KOPT-K1 (cell line): ENCODE data around the gene NEDD4L.

Experiments used
- H3K27ac ChIP-seq: fragments of 200-600 bp; sonication (generic); 2 replicates; pipeline ENCODE4 v1.5.1; 2016; ENCODE audit warnings: antibody characterized with exemption, mild to moderate bottlenecking, low read depth, low read length; ENCODE audit not compliant: poor library complexity, severe bottlenecking
- H3K36me3 ChIP-seq: fragments of 200-600 bp; sonication (generic); 2 replicates; pipeline ENCODE4 v1.5.1; 2017; ENCODE audit warnings: antibody characterized with exemption, mild to moderate bottlenecking, low read length, moderate library complexity; ENCODE audit not compliant: insufficient read depth
- H3K9me3 ChIP-seq: fragments of 200-600 bp; sonication (generic); 2 replicates; pipeline ENCODE4 v1.5.1; 2017; ENCODE audit warnings: antibody characterized with exemption, low read length, mild to moderate bottlenecking; ENCODE audit not compliant: insufficient read depth, poor library complexity, severe bottlenecking

Gene NEDD4L

GRCh38 chr18:58020567-58021107 lies 23.4 kb upstream of the NEDD4L start:
- Histone ChIP-seq H3K9me3 (peaks cover 17% of the 10 kb centered on the region), H3K27ac (no peak overlapping the region), H3K36me3 (no peaks in the 10 kb centered on the region)

DNA sequence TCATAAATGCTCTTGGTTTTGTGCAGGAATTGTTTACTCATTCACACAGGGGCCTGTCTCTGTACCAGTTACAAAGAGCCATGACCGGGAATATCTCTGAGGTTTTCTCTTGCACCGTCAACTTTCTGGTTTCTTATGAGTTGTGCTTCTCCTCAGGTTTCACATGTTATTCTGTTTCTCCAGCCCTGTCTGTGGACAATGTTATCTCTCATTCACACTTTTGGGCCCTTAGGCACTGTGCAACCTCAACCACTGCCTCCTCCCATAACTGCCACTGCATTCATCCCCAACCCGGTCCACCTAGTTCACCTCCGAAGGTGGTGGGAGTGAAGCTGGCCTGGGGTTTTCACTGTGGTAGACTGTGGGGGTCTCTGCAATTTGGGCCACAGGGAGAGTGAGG lies 22.5 kb upstream of the NEDD4L start:
- Histone ChIP-seq H3K27ac (no peak overlapping the region), H3K9me3 (peaks cover 9% of the 10 kb centered on the region), H3K36me3 (no peaks in the 10 kb centered on the region)

DNA sequence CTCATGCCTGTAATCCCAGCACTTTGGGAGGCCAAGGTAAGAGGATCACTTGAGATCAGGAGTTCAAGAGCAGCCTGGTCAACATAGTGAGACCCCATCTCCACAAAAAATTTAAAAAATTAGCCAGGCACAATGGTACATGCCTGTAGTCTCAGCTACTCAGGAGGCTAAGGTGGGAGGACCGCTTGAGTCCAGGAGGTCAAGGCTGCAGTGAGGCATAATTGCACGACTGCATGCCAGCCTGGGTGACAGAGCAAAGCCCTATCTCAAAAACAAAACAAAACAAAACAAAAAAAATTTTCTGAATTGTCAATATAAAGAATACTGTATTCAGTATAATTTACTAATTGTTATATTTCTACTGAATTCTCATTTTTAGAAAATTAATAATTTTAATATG lies 20.9 kb upstream of the NEDD4L start:
- no peak overlapping the region for H3K27ac ChIP-seq
- no peaks in the 10 kb centered on the region for H3K36me3 ChIP-seq
- no peaks in the 10 kb centered on the region for H3K9me3 ChIP-seq

DNA sequence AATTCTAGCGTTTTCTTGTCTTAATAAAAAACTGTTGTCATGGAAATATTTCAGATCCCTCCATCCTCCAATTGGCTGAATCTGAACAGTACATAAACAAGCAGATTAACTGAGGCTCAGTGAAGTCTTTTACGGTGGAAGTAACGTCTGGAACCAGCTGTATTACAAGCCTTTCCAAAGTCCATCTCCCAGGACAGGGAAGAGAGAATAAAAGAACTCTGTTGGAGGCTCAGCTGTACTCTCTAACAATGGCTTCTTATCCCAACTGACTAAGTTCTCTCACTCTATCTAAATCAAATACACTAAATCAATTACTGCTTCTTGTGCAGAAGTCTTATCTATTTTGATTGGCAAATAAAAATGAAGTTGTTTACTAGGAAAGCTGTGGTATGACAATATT lies 19.9 kb upstream of the NEDD4L start:
- H3K27ac ChIP-seq = no peak overlapping the region
- H3K9me3 ChIP-seq = no peaks in the 10 kb centered on the region
- H3K36me3 ChIP-seq = no peaks in the 10 kb centered on the region

- Histone ChIP-seq H3K9me3 (no peaks in the 10 kb centered on the region), H3K27ac (no peak overlapping the region), H3K36me3 (no peaks in the 10 kb centered on the region)
Observed at GRCh38 chr18:58025205-58025604, 18.8 kb upstream of the NEDD4L start.

- Histone ChIP-seq H3K27ac (no peak overlapping the region), H3K36me3 (no peaks in the 10 kb centered on the region)
Observed at GRCh38 chr18:58025733-58026132, 18.3 kb upstream of the NEDD4L start.

DNA sequence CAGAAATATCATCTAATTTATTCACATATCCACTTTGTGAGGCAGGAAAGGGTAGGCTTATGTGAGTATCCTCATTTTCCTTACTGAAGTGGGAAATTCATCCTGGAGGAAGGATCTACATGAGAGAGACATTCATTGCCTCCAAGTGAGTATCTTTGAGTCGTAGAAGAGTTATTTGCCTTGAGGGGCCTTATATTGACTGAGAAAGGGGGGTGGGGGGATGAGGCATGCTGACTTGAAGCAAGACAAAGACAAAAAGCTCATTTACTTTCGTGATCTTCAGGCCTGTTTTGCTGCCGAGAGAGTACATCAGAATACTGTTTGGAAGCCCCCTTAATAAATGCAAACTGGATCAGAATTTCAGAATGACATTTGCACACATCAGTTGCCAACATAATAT lies 17.6 kb upstream of the NEDD4L start:
- Histone ChIP-seq H3K9me3 (no peaks in the 10 kb centered on the region), H3K36me3 (no peaks in the 10 kb centered on the region), H3K27ac (no peak overlapping the region)

More at GRCh38 chr18:58025733-58026132, 18.3 kb upstream of the NEDD4L start:
- no peaks in the 10 kb centered on the region for H3K9me3 ChIP-seq

GRCh38 chr18:58026857-58027256 lies 17.2 kb upstream of the NEDD4L start:
- Histone ChIP-seq H3K27ac (no peak overlapping the region), H3K36me3 (no peaks in the 10 kb centered on the region), H3K9me3 (no peaks in the 10 kb centered on the region)

- Histone ChIP-seq H3K27ac (no peak overlapping the region), H3K36me3 (no peaks in the 10 kb centered on the region), H3K9me3 (no peaks in the 10 kb centered on the region)
Observed at GRCh38 chr18:58027341-58027740, 16.7 kb upstream of the NEDD4L start.

DNA sequence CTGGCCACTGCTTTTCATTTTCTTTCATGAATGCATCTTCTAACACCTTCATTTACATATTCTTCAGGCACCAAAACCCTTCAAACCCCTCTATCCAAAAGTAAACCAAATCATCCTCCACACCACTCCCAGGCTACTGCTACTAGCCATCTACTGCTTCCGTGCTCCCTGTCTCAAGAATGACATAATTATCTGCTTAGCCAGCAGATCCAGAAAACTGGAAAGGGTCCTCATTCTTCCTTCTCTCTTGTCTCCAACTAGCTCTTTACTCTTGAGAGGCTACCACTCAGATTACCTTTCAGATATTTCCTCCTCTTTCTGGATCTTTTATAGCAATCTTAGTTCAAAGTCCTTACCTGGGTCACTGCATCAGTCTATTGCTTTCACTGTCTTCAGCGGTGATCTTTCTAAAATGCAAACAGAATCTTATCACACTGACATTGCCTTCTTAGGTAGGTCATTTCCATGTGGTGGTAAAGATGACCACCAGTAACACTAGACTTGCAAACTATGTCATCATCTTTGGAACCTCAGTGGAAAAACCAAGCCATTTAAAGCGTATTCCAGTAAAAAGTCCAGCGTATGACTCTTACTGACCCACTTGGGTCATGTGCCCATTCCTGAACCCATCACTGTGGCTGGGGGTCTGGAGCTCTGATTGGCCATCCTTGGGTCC lies 15.8 kb upstream of the NEDD4L start:
- Histone ChIP-seq H3K36me3 (no peaks in the 10 kb centered on the region), H3K9me3 (no peaks in the 10 kb centered on the region), H3K27ac (no peak overlapping the region)

DNA sequence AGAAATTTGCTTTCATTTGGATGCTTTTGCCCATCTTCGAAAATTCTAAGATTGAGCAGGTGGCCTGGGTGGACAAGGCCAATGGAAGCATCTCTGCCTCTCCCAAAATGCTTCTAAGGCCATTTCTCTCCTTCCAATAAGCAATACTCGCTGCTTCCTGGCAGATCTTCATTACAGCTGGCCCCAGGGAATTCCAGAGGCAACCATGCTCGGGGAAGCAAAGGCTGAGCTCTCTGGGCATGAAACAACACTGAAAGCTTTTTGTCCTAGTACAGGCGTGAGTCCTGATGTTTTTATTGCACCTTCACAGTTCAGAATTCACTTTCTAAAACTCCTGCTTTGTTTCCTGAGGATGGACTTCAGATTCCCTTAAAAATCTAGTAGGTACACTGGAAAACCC lies 11.8 kb upstream of the NEDD4L start:
- Histone ChIP-seq H3K9me3 (no peaks in the 10 kb centered on the region), H3K36me3 (no peaks in the 10 kb centered on the region), H3K27ac (no peak overlapping the region)

GRCh38 chr18:58033216-58033615 lies 10.8 kb upstream of the NEDD4L start:
- Histone ChIP-seq H3K9me3 (no peaks in the 10 kb centered on the region), H3K27ac (no peak overlapping the region), H3K36me3 (no peaks in the 10 kb centered on the region)

DNA sequence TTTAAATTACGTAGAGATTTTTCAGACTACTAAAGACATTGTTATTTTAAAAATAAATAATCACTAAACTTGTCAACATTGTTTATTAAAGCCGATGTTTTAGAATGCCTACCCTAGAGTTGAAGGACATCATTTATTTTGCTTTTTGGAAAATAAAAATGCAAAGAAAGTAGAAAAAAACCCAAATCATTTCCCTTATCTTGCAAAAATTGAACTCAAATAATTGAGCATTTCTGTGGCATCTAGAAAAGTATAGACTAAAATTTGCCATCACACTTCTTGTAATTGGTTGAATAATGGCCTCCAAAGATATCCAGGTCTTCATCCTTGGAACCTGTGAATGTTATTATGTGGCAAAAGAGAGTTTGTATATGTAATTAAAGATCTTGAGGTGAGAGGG lies 9.7 kb upstream of the NEDD4L start:
- Histone ChIP-seq H3K27ac (no peak overlapping the region), H3K9me3 (no peaks in the 10 kb centered on the region), H3K36me3 (no peaks in the 10 kb centered on the region)

DNA sequence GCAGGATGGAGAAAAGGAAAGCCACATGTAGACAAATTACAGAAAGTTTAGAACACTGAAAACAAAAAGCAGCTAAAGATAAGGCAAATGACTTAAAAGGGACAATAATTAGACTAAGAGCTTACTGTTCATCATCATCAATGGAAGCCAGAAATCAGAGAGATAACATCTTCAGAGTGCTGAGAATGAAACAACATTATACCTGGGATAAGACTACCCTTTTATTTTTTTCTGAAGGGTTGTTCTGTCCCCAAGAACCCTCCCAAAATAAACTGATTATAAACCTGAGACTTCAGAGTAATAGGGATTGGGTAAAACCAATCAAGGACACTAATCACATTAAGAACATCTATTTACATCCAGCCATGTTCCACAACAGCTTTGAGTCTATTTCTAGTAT lies 6.9 kb upstream of the NEDD4L start:
- Histone ChIP-seq H3K36me3 (no peaks in the 10 kb centered on the region), H3K9me3 (no peaks in the 10 kb centered on the region), H3K27ac (no peak overlapping the region)

- no peaks in the 10 kb centered on the region for H3K9me3 ChIP-seq
- no peaks in the 10 kb centered on the region for H3K36me3 ChIP-seq
- no peak overlapping the region for H3K27ac ChIP-seq
Observed at GRCh38 chr18:58038063-58038462, 6.0 kb upstream of the NEDD4L start.

DNA sequence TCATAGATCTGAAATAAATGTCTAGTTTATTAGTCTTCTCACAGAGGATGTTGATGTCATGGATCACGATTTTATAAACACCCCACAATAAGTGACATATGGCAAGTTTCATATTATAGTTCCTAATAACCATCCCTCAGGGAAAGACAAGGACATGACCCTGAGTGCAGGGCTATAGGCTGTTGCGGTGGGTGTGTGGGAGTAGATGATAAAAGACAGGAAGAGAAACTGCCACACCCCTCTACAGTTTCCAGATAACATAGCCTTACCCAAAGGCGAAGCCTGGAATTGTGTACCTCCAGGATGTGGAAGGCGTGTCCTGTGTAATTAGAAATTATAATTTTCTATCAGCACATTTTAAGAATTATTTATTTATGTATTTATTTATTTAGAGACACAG lies 2.4 kb upstream of the NEDD4L start:
- no peaks in the 10 kb centered on the region for H3K36me3 ChIP-seq
- no peaks in the 10 kb centered on the region for H3K9me3 ChIP-seq
- no peak overlapping the region for H3K27ac ChIP-seq
